ENCODE data around the gene SRPK2. TPM values are rescaled to one million over a fixed set of nuclear protein-coding genes. Genes with fewer than 3 reads are reported as not detected.
A peak's percentile ranks its signal among the peaks of the same experiment; 100 is the strongest.
"Not testable (repeated sequence)": the region's sequence is repeated elsewhere in the genome, so short reads cannot be mapped to it uniquely, and the experiment has no call there.

SRPK2 gene
- total RNA-seq, 1 experiment from 2014 or later = 28.4 TPM

DNA sequence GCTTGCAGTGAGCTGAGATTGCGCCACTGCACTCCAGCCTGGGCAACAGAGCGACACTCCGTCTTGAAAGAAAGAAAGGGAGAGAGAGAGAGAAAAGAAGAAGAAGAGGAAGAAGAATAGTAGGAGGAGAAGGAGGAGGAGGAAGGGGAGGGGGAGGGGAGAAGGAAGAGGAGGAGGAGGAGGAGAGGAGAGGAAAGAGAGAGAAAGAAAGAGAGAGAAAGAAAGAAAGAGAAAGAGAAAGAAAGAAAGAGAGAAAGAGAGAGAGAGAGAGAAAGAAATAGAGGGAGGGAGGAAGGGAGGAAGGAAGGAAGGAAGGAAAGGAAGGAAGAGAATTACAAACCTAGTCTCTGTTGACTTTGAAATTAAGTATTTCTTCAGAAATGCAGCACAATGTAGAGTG is 7.8 kb upstream of the SRPK2 start:
- H3K27me3 ChIP-seq (ENCODE audit: control insufficient read depth, insufficient read depth, low read length) = no peaks in the 10 kb centered on the region
- H3K4me3 ChIP-seq (ENCODE audit: insufficient read depth, low read depth, low read length) = no peak overlapping the region
- H3K36me3 ChIP-seq (replicated peaks; ENCODE audit: control insufficient read depth, insufficient read depth, low read length) = no peaks in the 10 kb centered on the region
- no peak for DNase-seq

DNA sequence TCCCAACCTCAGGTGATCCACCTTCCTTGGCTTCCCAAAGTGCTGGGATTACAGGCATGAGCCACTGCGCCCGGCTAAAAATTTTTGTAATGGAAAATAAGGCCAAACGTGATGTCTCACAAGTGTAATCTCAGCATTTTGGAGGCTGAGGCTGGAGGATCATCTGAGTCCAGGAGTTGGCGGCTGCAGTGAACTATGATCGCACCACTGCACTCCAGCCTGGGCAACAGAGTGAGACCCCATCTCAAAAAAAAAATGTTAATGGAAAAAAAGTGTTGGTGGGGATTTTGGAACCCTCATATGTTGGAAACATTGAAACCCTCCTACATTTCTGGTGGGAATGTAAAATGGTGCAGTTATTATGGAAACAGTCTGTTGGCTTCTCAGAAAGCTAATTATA is 2.7 kb upstream of the SRPK2 start:
- H3K27me3 ChIP-seq (ENCODE audit: control insufficient read depth, insufficient read depth, low read length) = no peaks in the 10 kb centered on the region; the same call in 1 of the 2 replicates
- no peak overlapping the region for H3K4me3 ChIP-seq (ENCODE audit: insufficient read depth, low read depth, low read length)
- H3K36me3 ChIP-seq (replicated peaks; ENCODE audit: control insufficient read depth, insufficient read depth, low read length) = no peaks in the 10 kb centered on the region
- DNase-seq = no peak

DNA sequence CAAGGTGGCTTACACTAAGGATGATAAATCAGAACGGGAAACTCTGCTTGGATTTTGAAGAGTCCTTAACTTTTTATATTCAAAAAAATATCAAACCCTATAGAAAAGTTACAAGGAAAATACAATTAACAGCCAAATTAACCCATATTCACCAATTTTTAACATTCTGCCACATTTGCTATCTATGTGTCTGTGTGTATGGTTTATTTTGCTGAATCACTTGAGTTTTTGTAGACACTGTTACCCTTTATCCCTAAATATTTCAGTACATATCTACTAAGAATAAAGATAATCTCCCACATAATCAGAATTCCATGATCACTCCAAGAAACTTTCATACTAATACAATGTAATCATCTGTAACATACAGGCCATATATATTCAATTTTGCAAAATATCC is 1.2 kb upstream of the SRPK2 start:
- Histone ChIP-seq H3K27me3 (ENCODE audit: control insufficient read depth, insufficient read depth, low read length) (no peaks in the 10 kb centered on the region; the same call in 1 of the 2 replicates), H3K36me3 (replicated peaks; ENCODE audit: control insufficient read depth, insufficient read depth, low read length) (no peaks in the 10 kb centered on the region), H3K4me3 (ENCODE audit: insufficient read depth, low read depth, low read length) (no peak overlapping the region)
- no peak for DNase-seq

DNA sequence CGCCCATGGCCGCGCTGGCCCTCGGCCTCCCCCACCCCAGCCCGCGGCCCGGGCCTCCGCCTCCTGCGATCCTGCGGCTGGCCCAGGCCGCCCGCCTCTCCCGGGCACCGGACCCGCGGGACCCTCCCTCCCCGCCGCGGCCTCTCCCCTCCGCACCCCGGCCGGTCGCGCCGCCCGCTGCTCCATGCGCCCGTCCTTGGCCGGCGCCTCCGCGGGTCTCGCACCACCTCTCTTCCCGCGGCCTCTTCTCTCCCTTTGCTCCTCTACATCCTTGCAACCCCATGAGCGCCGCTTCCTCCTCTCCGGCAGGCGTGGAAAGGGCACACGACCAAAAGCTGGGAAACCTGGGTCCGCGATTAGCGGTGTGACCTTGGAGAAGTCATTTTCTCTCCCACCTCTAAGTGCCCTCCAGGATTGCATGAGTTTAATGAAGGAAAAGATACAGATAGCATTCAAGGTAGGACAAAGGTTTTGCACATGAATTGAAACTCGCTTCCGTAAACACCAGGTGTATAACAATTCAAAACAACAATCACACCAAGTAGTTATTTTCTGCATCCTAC is 448 bp upstream of the SRPK2 start:
- no peak for DNase-seq
- Histone ChIP-seq H3K27me3 (ENCODE audit: control insufficient read depth, insufficient read depth, low read length) (no peaks in the 10 kb centered on the region; the same call in 1 of the 2 replicates), H3K4me3 (ENCODE audit: insufficient read depth, low read depth, low read length) (peak overlapping the region; percentile 83), H3K36me3 (replicated peaks; ENCODE audit: control insufficient read depth, insufficient read depth, low read length) (no peaks in the 10 kb centered on the region)

DNA sequence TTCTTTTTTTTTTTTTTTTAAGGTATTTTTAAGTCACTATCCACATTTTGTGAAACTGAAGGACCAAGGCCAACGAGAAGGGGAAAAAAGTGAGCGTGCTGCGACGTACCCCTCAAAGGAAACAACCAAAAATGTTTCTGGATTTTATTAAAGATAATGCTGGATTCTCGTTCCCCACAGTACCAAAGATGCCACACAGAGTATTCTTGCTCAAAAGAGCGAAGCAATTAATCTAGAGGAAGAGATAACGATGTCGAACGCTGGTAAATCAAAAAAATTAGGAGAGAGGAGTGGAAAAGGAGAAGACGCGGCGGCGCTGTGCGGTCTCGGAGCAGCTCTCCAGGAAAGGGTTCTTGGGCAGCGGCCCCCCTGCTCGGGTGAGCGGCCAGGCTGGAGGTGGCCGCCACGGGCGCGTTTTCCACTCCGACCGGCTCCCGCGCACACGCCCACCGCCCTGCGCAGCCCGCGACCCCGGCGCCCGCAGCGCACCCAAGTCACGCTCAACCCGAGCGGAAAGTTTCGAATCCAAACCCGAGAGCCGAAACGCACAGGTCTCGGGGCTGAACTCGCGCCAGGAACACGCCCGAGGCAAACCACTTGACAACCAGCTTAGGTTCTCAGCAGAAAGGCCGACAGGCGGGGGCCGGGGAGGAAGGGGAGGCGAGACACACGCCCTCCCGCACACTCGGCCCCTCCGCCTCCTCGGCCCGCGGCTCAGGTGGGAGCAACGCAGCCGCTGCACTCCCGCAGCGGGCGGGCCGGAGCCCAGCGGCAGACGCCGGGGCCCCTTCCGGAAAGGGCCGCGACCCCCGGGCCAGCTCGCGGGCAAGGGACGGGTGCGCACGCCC is 989 bp downstream of the SRPK2 start:
- Histone ChIP-seq H3K36me3 (replicated peaks; ENCODE audit: control insufficient read depth, insufficient read depth, low read length) (no peaks in the 10 kb centered on the region), H3K27me3 (ENCODE audit: control insufficient read depth, insufficient read depth, low read length) (no peaks in the 10 kb centered on the region; the same call in 1 of the 2 replicates), H3K4me3 (ENCODE audit: insufficient read depth, low read depth, low read length) (peak overlapping the region; percentile 83)
- peak; percentile 92 for DNase-seq

DNA sequence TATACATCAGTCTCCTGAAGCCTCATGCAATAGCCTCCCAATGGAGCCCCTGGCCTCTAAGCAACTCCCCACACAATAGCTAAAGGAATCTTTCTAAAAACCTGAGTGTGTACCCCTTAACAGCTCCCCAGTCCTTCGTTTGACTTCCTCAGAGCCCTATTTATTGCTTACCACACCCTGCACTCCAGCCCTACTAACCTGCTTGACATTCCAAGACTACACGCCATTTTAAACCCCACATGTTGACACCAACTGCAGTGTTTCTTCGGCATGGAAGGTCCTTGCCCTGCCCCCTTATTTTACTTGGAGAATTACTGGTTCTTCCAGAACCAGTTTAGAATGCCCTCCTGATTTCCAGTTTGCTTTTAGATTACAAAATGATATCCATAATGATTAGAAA is 10.8 kb downstream of the SRPK2 start:
- DNase-seq = no peak
- H3K27me3 ChIP-seq (ENCODE audit: control insufficient read depth, insufficient read depth, low read length) = no peaks in the 10 kb centered on the region
- H3K4me3 ChIP-seq (ENCODE audit: insufficient read depth, low read depth, low read length) = no peak overlapping the region
- no peaks in the 10 kb centered on the region for H3K36me3 ChIP-seq (replicated peaks; ENCODE audit: control insufficient read depth, insufficient read depth, low read length)

DNA sequence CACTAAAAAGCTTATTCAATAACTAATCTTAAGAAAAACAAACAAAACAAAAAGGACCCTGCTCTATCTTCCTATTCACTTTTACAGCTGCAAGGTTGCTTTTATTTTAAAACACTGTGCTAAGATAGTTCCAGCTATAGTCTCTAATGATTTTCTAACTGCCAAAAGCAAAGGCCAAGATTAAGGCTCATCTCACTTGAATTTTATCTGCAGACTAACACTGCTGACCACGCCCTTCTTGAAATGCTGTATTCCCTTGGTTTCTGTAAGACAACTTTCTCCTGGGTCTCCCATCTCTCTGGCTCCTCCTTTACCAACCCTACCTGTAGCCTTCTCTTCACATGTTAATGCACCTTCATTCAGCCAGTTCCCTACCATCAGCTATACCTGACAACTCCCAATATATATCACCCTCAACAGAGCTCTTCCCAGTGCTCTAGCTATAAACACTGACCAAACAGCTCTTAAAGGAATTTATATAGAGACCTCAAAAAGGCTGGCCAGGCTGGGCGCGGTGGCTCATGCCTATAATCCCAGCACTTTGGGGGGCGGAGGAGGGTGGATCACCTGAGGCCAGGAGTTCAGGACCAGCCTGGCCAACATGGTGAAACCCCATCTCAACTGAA is 11.7 kb downstream of the SRPK2 start:
- no peak overlapping the region for H3K4me3 ChIP-seq (ENCODE audit: insufficient read depth, low read depth, low read length)
- peak; percentile 68 for DNase-seq
- H3K27me3 ChIP-seq (ENCODE audit: control insufficient read depth, insufficient read depth, low read length) = no peaks in the 10 kb centered on the region
- no peaks in the 10 kb centered on the region for H3K36me3 ChIP-seq (replicated peaks; ENCODE audit: control insufficient read depth, insufficient read depth, low read length)

DNA sequence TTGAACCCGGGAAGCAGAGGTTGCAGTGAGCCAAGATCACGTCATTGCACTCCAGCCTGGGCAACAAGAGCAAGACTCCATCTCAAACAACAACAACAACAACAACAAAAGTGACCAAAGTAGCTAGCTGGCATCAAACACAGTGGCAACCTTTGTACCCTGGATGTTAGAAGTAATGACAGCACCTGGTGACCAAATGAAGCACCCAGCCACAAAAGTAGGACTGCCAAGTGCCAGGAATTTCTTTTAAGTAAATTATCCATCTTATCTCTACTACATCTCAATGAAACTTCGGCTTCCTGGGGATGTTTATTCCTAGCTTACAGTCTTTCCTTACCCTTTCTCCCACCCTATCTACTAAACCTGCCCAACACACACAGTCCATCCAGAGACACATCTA is 18.8 kb downstream of the SRPK2 start:
- H3K36me3 ChIP-seq (replicated peaks; ENCODE audit: control insufficient read depth, insufficient read depth, low read length) = no peaks in the 10 kb centered on the region
- H3K27me3 ChIP-seq (ENCODE audit: control insufficient read depth, insufficient read depth, low read length) = no peaks in the 10 kb centered on the region
- no peak overlapping the region for H3K4me3 ChIP-seq (ENCODE audit: insufficient read depth, low read depth, low read length)
- DNase-seq = no peak

DNA sequence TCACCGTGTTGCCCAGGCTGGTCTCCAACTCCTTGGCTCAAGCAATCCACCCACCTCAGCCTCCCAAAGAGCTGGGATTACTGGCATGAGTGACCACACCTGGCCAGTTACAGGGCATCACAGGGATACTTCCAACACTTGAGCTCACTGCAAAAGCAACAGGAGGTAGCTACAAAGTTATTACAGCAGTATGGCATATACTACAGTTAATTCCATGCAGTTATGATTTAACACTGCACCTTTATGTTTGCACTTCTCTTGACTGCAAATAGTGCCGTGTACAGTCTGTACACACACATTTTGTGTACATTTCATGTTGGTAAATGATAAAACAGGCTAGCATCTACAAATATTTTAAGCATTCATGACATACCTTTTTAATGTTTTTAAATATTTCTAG is 21.3 kb downstream of the SRPK2 start:
- Histone ChIP-seq H3K4me3 (ENCODE audit: insufficient read depth, low read depth, low read length) (no peak overlapping the region), H3K27me3 (ENCODE audit: control insufficient read depth, insufficient read depth, low read length) (no peaks in the 10 kb centered on the region), H3K36me3 (replicated peaks; ENCODE audit: control insufficient read depth, insufficient read depth, low read length) (no peaks in the 10 kb centered on the region)
- no peak for DNase-seq

DNA sequence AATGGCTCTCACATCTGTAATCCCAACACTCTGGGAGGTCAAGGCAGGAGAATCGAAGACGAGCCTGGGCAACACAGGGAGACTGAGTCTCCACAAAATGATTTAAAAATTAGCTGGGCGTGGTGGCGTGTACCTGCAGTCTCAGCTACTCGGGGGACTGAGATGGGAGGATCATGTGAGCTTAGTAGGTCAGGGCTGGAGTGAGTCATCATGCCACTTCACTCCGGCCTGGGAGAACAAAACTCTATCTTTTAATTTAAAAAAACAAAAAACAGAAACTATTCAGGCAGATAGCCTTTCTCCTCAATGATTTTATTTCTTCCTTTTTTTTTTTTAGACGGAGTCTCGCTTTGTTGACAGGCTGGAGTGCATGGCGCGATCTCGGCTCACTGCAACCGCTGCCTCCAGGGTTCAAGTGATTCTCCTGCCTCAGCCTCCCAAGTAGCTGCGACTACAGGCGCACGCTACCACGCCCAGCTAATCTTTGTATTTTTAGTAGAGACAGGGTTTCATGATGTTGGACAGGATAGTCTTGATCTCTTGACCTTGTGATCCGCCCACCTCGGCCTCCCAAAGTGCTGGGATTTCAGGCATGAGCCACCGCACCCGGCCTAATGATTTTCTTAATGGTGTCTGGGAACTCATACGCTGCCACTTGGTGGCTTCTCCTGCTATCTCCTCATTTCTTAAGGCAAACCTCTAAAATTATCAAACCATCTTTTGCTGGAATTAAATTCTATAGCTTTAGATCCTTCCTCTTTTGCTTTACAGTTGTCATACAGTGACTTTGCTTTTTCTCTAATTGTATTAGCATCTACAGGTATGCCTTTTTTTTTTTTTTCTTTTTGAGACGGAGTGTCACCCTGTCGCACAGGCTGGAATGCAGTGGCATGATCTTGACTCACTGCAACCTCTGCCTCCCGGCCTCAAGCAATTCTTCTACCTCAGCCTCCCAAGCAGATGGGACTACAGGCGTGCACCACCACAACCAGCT is 22.9 kb downstream of the SRPK2 start:
- Histone ChIP-seq H3K4me3 (ENCODE audit: insufficient read depth, low read depth, low read length) (no peak overlapping the region), H3K27me3 (ENCODE audit: control insufficient read depth, insufficient read depth, low read length) (no peaks in the 10 kb centered on the region), H3K36me3 (replicated peaks; ENCODE audit: control insufficient read depth, insufficient read depth, low read length) (no peaks in the 10 kb centered on the region)
- DNase-seq = no peak

DNA sequence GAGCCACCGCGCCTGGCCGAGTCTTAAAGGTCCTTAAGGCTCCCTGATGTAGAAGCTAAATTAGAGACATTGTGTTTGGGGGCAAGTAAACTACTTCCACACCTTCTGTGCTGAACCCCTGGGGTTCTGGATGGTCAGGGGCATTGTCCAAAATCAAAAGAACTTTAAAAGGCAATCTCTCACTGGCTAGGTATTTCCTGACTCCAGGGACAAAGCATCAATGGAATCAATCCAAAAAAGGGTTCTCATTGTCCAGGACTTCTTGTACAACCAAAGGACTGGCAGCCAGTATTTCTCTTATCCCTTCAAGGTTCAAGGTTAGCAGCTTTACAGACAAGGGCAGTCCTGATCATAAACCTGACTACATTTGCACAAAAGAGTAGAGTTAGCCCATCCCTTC is 24.0 kb downstream of the SRPK2 start:
- DNase-seq = no peak
- Histone ChIP-seq H3K27me3 (ENCODE audit: control insufficient read depth, insufficient read depth, low read length) (no peaks in the 10 kb centered on the region), H3K4me3 (ENCODE audit: insufficient read depth, low read depth, low read length) (no peak overlapping the region), H3K36me3 (replicated peaks; ENCODE audit: control insufficient read depth, insufficient read depth, low read length) (no peaks in the 10 kb centered on the region)

DNA sequence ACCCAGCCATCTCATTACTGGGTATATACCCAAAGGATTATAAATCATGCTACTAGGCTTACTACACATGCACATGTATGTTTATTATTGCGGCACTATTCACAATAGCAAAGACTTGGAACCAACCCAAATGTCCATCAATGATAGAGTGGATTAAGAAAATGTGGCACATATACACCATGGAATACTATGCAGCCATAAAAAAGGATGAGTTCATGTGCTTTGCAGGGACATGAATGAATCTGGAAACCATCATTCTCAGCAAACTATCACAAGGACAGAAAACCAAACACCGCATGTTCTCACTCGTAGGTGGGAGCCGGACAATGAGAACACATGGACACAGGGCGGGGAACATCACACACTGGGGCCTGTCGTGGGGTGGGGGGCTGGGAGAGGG is 25.1 kb downstream of the SRPK2 start:
- H3K27me3 ChIP-seq (ENCODE audit: control insufficient read depth, insufficient read depth, low read length); H3K36me3 ChIP-seq (replicated peaks; ENCODE audit: control insufficient read depth, insufficient read depth, low read length); DNase-seq: not testable (repeated sequence)

DNA sequence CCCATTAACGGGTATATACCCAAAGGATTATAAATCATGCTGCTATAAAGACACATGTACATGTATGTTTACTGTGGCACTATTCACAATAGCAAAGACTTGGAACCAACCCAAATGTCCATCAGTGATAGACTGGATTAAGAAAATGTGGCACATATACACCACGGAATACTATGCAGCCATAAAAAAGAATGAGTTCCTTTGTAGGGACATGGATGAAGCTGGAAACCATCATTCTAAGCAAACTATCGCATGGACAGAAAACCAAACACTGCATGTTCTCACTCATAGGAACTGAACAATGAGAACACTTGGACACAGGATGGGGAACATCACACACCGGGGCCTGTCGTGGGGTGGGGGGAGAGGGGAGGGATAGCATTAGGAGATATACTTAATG is 26.0 kb downstream of the SRPK2 start:
- not testable (repeated sequence) for H3K4me3 ChIP-seq (ENCODE audit: insufficient read depth, low read depth, low read length); H3K36me3 ChIP-seq (replicated peaks; ENCODE audit: control insufficient read depth, insufficient read depth, low read length); H3K27me3 ChIP-seq (ENCODE audit: control insufficient read depth, insufficient read depth, low read length); DNase-seq

More for the DNA sequence above, 25.1 kb downstream of the SRPK2 start:
- not testable (repeated sequence) for H3K4me3 ChIP-seq (ENCODE audit: insufficient read depth, low read depth, low read length)

DNA sequence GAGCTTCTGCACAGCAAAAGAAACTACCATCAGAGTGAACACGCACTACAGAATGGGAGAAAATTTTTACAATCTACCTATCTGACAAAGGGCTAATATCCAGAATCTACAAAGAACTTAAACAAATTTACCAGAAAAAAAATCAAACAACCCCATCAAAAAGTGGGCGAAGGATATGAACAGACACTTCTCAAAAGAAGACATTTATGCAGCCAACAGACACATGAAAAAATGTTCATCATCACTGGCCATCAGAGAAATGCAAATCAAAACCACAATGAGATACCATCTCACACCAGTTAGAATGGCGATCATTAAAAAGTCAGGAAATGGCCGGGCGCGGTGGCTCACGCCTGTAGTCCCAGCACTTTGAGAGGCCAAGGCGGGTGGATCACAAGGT is 26.7 kb downstream of the SRPK2 start:
- DNase-seq; H3K36me3 ChIP-seq (replicated peaks; ENCODE audit: control insufficient read depth, insufficient read depth, low read length): not testable (repeated sequence)

More for the DNA sequence above, 26.7 kb downstream of the SRPK2 start:
- H3K4me3 ChIP-seq (ENCODE audit: insufficient read depth, low read depth, low read length); H3K27me3 ChIP-seq (ENCODE audit: control insufficient read depth, insufficient read depth, low read length): not testable (repeated sequence)
